GM18870 (cell line): ENCODE measurements around the gene HNF1B.

Source experiments
- ATAC-seq: cut with Tn5 transposase; IDR thresholded peaks from one replicate; pipeline ENCODE4 v1.9.1; 2021; ENCODE audit warnings: moderate library complexity; ENCODE audit not compliant: unreplicated experiment

Gene HNF1B

DNA sequence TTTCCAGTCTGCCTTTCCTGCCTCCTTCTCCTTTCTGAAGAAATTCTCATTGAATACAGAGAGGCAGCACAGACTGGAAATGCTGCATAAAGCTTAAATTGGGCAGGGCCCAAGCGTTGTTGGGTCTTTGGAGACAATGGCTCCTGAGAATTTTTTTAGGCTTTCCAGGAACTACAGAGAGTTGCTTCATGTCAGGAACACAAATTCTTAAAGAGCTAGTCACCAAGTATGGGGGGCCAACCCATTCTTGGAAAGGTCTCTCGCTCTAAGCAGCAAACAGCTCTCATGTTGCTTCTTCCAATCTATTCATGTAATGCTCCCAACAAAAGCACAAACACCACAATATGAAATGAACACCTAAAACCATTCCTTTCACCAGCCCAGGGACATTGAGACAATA is 6.9 kb downstream of the HNF1B start:
- no peak for ATAC-seq

DNA sequence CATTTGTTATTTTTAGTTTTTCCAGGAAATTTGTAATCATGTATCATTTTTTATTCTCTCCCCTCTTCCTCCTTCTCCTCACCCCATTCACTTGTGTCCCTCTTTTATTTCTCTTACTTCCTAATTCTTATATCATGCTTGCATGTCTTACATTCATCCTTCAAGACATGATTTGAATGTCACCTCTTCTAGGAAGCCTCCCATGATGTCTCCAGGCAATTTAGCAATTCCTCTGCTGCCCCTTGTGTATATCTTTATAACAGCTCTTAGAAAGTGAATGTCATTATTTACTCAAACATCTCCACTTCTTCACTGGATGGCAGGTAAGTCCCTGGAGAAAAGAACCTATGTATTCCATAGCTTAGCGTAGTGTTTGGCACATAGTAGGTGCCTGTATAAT is 7.8 kb downstream of the HNF1B start:
- no peak for ATAC-seq

DNA sequence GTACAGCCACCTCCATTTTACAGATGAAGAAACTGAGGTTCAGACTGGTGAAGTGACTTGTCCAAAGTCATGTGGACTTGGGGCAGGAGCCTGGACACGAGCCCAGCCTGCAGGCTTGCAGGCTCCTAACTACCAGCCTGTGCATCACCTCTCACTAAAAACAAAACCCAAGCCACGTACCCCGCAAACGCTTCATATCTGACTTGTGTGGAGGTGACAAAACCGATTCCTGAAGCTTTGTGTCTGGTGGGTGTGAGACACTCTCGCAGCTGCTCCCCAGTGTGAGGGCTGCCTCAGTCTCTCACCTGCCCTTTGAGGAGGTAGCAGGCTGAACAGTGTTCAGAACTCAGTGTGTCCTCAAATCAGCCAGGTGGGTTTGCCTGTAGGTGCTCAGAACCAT is 8.4 kb downstream of the HNF1B start:
- ATAC-seq = no peak

DNA sequence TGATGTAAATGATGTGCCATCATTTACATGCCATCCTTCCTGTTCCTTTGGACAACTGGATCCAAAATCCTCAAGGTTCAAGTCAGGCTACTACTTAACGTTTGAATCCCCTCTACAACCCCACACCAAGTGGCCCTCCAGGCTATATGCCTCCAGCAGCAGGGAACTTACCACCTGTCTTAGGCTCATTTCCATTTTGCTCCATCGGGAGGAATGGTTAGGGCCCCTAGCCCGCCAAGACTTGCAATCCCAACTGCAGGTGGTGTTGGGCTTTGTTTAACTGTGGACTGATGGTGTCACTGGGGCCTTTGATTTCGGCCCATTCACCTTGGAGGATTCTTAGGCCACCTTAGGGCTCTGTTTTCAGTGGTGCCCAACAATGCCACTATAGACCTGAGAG is 9.7 kb downstream of the HNF1B start:
- ATAC-seq = no peak

DNA sequence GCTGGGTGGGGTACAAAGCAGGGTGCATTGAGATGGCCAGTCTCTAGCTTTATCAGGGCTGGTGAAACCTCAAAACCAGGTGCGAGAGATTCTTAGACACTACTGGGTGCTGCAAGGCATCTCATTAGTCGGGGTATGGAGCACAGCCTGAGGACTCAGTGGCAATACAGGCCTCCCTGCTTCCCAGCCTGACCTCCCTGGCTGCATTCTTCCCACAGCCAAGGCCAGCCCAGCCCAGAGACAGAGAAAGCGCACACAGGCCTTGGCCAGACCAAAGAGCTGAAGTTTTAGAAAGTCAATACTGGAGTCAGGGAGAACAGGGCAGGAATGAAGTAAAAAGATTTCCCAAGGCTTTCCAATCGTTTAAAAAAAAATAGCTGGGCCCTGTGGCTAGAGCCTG is 12.5 kb downstream of the HNF1B start:
- ATAC-seq = no peak

DNA sequence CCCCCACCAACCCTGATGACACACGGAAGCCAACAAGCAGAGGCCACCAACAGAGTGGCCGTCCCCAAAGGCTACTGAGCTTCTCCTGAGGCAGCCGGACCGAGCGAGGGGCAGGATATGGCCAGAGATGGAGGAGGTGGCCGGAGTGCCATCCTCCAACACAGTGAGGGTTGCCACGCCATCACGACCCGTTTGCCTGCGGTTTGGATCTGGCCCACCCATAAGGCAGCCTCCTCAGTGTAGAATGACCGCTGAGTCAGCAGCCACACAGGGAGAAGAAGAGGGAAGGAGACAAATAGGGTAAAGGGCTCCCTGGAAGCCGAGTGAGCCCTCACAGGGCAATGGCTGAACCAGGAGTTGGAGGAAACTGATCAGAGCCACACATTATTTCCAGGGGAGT is 13.8 kb downstream of the HNF1B start:
- no peak for ATAC-seq

DNA sequence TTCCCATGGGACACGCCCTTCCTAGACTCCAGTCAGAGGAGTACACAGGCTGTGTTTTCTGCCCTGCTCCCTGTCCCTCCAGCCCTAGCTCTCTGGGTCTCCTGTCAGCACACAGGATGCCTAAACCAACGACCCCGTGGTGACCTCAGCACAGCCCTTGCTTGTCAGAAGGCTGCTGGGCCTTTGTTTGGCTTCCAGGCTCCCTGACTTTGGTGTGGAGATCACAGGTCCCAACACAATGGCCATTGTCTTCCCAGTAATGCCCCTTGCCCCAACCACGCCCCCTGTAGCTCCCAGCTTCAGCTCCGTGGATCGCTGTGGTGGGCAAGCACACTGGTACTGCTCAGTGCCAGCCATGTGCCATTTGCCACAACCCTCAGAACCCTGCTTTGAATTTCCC is 15.0 kb downstream of the HNF1B start:
- ATAC-seq = no peak

DNA sequence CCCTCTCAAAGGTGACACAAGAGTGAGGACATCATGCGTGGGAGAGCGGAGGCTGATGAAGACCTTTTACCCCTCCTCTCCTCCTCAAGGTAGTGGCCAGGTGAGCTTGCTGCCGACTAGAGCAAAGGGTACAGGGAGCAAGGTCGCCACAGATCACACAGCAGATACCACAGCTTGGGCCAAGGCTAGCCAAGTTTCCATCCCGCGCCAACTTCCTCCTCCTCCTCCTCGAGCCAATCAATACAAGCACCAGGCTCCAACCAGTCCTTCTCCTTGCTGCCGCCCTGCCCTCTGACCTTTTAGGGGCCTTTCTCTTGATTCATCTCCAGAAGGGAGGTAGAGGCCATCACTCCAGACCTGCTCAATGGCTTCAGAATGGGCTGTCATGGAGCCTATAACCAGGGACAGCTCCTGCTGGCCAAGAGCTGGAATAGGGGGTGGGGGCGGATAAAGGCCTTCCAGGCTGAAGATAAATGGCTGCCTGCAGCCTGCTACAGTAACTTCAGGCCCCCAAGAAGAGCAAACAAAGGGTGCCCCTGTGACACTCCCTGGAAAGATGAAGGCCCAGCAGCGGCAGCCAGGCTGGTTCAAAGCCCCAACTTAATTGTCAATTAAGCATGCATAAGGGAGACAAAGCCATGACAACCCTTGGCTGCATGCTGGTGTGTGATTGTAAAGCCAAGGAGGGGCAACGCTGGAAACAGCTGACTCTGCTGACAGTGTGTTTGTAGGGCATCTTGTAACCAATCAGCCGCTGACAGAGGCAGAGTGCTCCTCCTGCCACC is 17.8 kb downstream of the HNF1B start:
- ATAC-seq = no peak

DNA sequence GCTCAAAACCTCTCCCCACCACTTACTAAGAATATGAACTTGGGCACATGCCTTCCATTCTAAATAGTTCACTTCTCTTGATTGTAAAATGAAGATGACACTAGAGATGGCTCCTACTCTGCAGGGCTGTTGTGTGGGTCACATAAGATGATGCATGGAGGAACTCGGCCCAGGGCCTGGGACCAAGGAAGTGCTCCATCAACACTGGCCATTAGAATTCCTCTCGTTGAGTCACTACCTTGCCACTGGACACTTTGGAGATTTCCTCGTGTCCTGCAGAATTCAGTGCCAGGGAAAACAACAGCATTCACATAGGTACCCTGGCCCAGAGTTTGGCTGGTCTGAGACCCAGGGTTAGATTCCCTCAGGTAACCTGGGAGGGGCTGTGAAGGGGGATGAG is 18.6 kb downstream of the HNF1B start:
- no peak for ATAC-seq

DNA sequence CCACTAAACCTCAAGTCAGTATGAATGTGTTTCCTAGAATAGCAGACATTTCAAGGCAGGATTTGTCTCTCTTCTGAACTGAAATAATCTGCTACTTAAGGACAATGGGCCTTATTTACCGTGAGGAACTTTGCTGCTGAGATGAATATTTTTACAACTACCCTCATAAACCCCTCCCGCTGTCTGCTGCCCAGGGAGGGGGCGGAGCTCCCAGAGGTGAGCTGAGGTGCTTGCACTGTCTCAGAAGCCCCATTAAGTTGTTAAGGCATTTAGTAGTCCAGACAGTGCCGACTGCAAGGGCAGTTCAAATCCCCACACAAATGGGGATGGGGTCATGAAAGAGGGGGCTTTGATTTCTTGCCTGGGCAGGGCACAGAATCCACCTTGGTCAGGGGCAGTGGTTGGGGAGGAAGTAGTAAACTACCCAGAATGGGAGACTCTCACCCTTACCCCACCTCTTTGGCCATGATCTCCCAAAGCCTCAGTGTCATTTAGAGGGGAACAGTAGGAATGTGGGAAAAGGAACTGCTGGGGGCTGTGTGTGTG is 19.2 kb downstream of the HNF1B start:
- ATAC-seq = no peak

DNA sequence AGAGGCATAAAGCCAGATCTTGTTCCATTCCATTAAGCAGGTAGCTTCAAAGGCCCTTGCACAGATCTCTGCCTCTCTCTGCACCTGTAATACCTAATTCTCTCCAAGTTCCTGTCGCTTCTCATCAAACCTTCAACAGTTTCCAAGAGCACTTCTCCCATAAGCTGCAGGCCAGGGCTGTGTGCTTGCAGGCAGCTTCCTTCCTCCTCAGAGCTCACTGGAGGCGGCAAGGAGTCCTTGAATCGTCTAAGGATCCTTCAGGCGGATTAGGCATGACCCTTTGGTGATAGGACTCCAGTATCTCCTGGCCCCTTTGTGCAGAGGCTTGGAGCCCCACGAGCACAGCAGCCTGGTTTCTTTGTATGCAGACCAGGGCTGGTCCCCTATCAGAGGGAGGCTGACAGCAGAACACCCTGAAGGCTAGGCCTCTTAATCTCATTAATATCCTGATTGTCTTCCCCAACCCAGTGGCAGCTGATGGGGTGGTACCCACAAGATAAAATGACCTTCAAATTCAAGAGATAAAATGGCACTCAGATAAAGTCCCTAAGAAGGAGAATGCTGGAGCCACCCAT is 19.8 kb downstream of the HNF1B start:
- no peak for ATAC-seq

DNA sequence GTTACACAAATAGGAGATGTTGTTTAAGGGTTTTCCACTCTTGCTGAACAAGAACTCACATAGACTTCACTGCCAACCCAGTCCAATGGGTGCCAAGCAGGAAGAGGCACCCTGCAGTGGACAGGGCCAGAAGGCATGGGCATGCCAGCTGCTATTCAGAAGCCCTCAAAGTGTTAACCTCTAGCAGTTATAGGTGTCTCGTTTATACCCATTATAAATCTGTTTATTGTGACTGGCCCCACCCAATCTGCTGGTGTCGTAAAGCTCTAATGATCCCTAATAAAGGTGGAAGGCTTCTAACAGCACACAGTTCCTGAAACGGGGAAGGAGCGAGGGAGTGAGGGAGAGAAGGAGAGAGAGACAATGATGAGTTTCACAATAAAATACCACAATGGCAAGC is 23.9 kb downstream of the HNF1B start:
- no peak for ATAC-seq

DNA sequence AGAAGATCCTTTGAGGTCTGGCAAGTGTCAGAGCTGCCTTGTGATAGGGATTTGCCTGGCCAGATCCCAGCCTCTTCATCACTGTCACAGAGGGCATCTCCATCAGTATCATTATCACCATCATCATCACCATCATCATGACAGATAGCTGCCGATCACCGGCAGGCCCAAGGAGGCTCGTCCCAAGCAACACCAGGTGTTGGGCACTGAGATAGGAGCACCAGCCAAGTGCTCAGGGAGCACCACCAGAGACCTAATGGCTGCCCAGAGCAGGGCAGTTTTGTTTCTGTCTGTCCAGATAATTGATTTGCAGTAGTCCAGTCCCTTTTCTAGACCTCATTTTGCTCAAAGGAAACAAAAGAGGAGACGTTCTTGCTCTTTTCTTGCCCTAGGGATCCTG is 25.0 kb downstream of the HNF1B start:
- ATAC-seq = no peak

DNA sequence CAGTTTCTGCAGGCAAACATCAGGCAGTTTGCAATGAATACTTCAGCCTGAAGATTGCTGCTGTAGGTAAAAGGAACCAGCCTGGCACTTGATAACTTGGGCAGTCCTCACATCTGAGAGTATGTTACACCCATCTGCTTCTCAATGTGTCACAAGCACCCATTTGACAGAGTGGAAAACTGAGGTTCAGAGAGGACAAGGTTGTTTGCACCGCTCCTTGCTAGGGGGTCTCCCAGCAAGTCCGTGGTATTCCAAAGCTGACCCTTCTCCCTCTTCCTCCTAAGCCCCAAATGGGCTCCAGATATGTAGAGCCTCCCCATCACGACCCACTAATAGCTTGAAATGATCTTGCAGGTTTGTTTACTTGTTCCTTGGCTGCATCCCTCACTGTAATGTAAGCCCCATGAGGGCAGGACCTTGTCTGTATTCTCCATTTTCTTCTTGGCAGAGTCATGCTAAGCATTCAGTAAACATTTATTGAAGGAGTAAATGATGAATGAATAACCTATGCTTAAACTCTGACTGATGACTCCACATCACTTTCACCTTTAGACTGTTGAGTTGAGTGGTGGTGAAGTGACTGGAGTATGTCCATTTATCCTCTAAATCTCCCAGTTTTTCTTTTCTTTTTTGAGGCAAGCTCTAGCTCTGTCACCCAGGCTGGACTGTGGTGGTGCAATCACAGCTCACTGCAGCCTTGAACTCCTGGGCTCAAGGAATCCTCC is 26.4 kb downstream of the HNF1B start:
- no peak for ATAC-seq

DNA sequence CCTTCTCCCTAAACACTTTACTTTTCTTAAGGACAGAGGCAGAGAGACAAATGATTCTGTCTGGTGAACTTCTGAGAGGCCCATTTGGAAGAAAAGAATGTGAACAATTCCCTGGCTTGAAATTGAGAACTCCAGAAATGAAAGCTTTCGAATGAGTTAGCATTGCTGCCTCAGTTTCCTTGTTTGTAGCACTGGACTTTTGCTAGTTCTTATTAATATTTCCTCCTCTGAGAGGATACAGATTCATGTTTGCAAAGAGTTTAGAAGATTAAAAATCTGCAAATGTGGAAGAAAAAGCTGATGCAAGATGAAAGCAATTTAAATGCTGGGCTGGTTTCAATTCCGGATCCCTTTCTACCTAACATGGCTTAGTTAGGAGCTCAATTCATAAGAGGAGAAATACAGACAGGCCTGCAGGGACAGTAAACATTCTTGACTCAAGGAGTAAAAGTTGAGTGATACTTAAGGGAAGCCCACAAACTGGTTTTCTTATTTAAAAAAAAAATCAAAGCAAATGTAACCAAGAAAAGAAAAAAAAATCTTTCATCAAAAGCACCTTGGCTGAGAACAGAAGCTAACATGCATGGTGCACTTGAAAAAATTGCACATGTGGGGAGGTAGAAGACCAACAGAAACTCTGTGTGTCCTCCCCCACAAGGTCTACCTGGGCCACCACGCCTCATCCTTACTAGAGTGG is 27.1 kb downstream of the HNF1B start:
- ATAC-seq = no peak

DNA sequence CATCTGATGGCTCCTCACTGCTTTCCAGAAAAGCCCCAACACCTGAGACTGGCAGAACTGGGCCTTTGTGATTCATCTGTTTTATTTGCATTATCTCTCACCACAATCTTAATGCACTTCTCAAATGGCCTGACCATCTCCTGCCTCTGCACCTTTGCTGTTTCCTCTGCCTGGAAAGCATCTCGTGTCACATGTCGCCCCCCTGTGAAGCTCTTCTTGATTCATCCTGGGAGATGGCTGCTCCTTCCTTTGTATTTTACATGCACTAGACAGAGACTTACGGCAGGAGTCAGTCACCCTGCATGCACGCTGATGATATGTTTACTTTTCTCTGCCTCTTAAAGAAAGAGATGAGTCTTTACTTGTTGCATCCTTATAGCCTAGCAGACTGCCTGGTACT is 30.0 kb downstream of the HNF1B start:
- no peak for ATAC-seq

DNA sequence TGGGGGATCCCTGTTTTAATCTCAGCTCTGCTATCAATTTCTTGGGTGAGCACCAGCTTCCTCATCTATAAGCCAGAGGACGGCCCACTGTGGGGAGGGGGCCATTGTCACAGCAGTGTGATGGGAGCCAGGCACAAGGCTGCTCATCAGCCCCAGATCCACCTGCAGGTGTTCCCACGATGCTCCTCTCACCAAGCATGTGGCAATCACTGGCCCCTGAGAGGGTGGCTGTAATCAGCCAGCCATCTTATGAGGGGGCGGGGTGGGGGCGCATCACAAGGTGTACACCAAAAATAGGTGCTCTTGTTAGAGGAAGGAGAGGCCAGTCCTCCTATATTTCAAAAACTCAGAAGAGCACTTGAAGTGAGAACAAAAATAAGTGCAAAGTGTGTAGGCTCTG is 31.2 kb downstream of the HNF1B start:
- no peak for ATAC-seq

DNA sequence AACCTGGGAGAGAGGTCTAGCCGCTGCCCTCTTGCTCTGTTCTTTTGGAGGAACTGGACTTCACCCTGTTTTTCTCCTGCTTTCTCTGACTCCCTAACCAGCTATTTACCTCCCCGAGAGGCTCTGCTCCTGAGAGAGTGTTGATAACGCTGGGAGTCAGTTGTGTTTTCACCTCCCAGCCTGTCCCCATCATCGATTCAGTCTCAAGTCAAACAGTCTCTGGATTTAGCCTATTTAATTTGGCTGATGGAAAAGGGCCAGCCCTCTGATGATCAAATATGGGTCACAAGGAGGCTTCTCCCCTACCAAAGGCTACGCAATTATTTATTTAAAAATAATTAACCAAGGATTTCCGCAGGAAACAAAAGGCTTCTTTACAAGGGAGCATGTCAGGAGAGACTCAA is 31.8 kb downstream of the HNF1B start:
- ATAC-seq = no peak

DNA sequence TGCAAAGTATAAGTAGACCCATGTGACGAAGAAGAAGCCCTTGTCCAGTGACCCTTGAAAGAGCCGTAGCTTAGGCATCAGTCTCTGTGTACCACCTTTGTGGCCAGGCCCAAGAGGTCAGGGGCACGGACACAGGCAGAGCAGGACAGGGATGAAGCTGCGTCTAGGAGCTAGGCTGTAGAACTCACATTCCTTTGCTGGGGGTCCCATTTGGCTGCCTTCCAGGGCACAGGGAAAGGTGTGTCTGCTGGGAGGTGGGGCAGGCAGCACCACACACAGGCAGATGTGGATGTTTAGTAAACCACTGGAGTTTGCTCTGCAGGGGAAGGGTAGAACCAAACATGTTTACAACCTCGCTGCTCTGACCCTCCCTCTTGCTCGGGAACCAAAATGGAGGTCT is 33.7 kb downstream of the HNF1B start:
- no peak for ATAC-seq

DNA sequence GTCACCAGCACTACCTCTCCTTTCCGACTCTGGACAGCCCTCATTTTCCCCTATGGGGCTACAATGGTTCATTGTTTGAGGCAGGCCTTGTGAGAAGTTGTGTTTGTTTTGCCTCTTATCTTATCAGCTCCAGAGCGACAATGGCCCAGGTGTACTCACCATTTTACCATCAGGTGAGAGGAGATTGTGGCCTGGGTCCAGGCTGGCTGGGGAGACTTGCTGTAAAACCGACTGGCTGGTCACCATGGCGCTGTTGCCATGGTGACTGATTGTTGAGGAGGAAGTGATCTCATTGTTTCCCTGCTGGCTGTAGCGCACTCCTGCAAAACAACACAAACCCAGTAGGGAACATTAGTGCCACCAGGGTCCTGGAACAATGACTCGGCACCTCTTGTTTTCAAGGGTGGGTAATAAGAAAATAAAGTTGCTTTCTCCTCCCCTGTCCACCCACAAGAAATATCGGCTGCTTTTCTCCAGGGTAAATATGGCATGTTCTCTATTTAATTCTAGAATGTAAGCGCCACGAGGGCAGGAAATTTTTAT is 34.4 kb downstream of the HNF1B start:
- ATAC-seq = no peak

DNA sequence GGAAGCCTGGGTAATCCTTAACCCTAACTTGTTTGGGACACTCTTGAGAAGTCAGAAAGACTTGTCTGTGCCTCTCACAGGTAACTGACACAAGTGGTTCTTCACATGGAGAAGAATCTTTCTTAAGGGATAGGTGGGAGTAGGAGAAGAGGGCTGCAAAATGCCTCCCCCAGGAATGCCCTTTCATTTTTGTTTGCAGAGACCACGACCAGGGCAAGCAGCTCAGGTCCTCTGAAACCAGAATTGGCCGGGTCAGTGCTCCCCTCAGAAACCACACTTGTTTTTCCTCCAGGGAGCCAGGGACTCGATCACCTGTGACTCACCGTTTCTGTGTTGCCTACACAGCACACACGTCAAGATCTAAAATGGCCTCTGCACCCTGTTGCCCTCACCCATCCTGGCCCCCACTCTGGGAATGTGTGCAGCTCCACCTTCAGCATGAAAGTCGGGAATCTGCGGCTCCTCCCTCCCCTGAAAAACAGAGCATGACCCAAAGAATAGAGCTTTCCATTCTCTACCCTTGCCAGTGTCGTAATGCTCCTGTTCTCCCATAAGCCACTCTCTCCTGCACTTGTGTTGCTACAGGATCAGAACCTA is 36.1 kb downstream of the HNF1B start:
- ATAC-seq = no peak
